Stomach (tissue), 4 donors: Measurements from ENCODE around the gene SIGLEC7.

ENCODE experiments used
- CTCF ChIP-seq, 7 experiments: fragments of 450-650 bp in 4 of 7; fragments of 200-600 bp in 3 of 7; sonication (generic) in 3 of 7; IDR thresholded peaks; one replicate each; pipeline ENCODE4 v1.5.1; 2016 to 2019; ENCODE audit warnings: antibody characterized with exemption in 7 of 7, control low read depth in 2 of 7, mild to moderate bottlenecking in 1 of 7
- EP300 ChIP-seq: sonication (generic); formaldehyde crosslinking; IDR thresholded peaks from one replicate; pipeline ENCODE4 v1.6.1; 2017; ENCODE audit warnings: antibody characterized with exemption
- POLR2A ChIP-seq, 4 donors: fragments of 450-650 bp; IDR thresholded peaks; one replicate each; pipeline ENCODE4 v1.6.1; 2016; ENCODE audit warnings: antibody characterized with exemption in 4 of 4, control low read depth in 2 of 4, mild to moderate bottlenecking in 1 of 4, moderate library complexity in 1 of 4
- POLR2AphosphoS5 ChIP-seq, 3 donors: sonication (generic); formaldehyde crosslinking; IDR thresholded peaks; one replicate each; pipeline ENCODE4 v1.6.1; 2016; ENCODE audit warnings: antibody characterized with exemption in 3 of 3

GRCh38 chr19:51097796-51098195 lies 44.3 kb upstream of the SIGLEC7 start:
- TF ChIP-seq POLR2AphosphoS5 (IDR thresholded peaks at IDR 0.05), result no peak
- TF ChIP-seq CTCF (IDR thresholded peaks at IDR 0.05), result no peak
- no peak for TF ChIP-seq EP300
- no peak for TF ChIP-seq POLR2A (IDR thresholded peaks at IDR 0.05)
